Endothelial cell of umbilical vein (primary cell): ENCODE data around the gene SDHAF2. TPM values are rescaled to one million over a fixed set of nuclear protein-coding genes. Genes with fewer than 3 reads are reported as not detected.

ENCODE experiments used
- BruUV-seq: library from RNA; stranded (reverse); fragments of 400-500 nt; replicated peaks from 2 replicates; lab custom pipeline; 2021; lab: Mats Ljungman, UMichigan
- CTCF ChIA-PET: fragments of 300-600, 350-600 bp; sonication (Branson Sonifier 250); formaldehyde crosslinking; loops from one replicate; lab custom pipeline; 2021; ENCODE audit warnings: antibody characterized with exemption, inconsistent platforms; lab: Charles Lee
- POLR2A ChIA-PET: fragments of 300-600, 350-600 bp; sonication (Branson Sonifier 250); formaldehyde crosslinking; loops from one replicate; lab custom pipeline; 2021; ENCODE audit warnings: antibody characterized with exemption, inconsistent platforms; lab: Charles Lee
- DNase-seq: peaks from one replicate; pipeline ENCODE4 v3.0.0-alpha.2; 2011; ENCODE audit warnings: low read depth, low spot score
- FAIRE-seq: peaks from 2 replicates; lab custom pipeline; 2011; peaks lifted over from hg19 to GRCh38; lab: Jason Lieb, UNC
- H2AFZ ChIP-seq: 2 replicates; pipeline ENCODE4 v1.6.0; 2012; ENCODE audit warnings: low read depth, low read length, control low read depth, inconsistent platforms
- H3K27ac ChIP-seq: 2 replicates; pipeline ENCODE4 v1.5.1; 2011; ENCODE audit warnings: low read depth, mild to moderate bottlenecking, control low read depth, low read length, moderate library complexity; ENCODE audit not compliant: insufficient read depth
- H3K27me3 ChIP-seq, 2 experiments: 2 replicates each; pipeline versions ENCODE4 v1.6.0 to v1.6.1; 2011; ENCODE audit warnings: low read length in 2 of 2, mixed read lengths in 1 of 2; ENCODE audit not compliant: control insufficient read depth in 2 of 2, insufficient read depth in 2 of 2
- H3K36me3 ChIP-seq, 2 experiments: 2 replicates in 1 of 2; 3 replicates in 1 of 2; pipeline ENCODE4 v1.5.1; 2011; ENCODE audit warnings: low read length in 2 of 2, mild to moderate bottlenecking in 1 of 2, moderate library complexity in 1 of 2; ENCODE audit not compliant: control insufficient read depth in 2 of 2, insufficient read depth in 2 of 2; ENCODE audit errors: extremely low read depth in 1 of 2
- H3K4me1 ChIP-seq: 3 replicates; pipeline ENCODE4 v1.5.1; 2011; ENCODE audit warnings: mild to moderate bottlenecking, low read length; ENCODE audit not compliant: control insufficient read depth, insufficient read depth; ENCODE audit errors: extremely low read depth
- H3K4me2 ChIP-seq: 2 replicates; pipeline ENCODE4 v1.6.1; 2011; ENCODE audit warnings: low read length, control low read depth, mixed read lengths; ENCODE audit not compliant: insufficient read depth
- H3K4me3 ChIP-seq, 3 experiments: fragments of 200-600 bp in 1 of 3; sonication (generic), shearing (Covaris generic) in 1 of 3; replicated peaks in 1 of 3; 2 replicates each; pipeline ENCODE4 v1.5.1; 2011 to 2016; ENCODE audit warnings: control low read depth in 3 of 3, low read length in 3 of 3, mild to moderate bottlenecking in 2 of 3, inconsistent platforms in 1 of 3, low read depth in 1 of 3, moderate library complexity in 1 of 3; ENCODE audit not compliant: insufficient read depth in 1 of 3
- H3K79me2 ChIP-seq: 2 replicates; pipeline ENCODE4 v1.6.0; 2012; ENCODE audit warnings: low read length, inconsistent platforms; ENCODE audit not compliant: control insufficient read depth, insufficient read depth
- H3K9ac ChIP-seq: replicated peaks from 2 replicates; pipeline ENCODE3; 2011; ENCODE audit warnings: low read length, control low read depth; ENCODE audit not compliant: insufficient read depth; ENCODE audit errors: extremely low read depth
- H3K9me1 ChIP-seq: replicated peaks from 3 replicates; pipeline ENCODE4 v1.6.0; 2011; ENCODE audit warnings: mild to moderate bottlenecking, low read length; ENCODE audit not compliant: control insufficient read depth, insufficient read depth; ENCODE audit errors: extremely low read depth
- H3K9me3 ChIP-seq: replicated peaks from 2 replicates; pipeline ENCODE4 v1.5.1; 2012; ENCODE audit warnings: low read length, inconsistent platforms; ENCODE audit not compliant: control insufficient read depth, insufficient read depth
- H4K20me1 ChIP-seq: replicated peaks from 2 replicates; pipeline ENCODE3; 2011; ENCODE audit warnings: mild to moderate bottlenecking, low read length; ENCODE audit not compliant: control insufficient read depth, insufficient read depth; ENCODE audit errors: extremely low read depth
- CTCF ChIP-seq, 2 donors: IDR thresholded peaks; 1 replicate in 1 of 2; 2 replicates in 1 of 2; pipeline ENCODE4 v1.5.1; 2011; ENCODE audit warnings: low read length in 2 of 2, mild to moderate bottlenecking in 2 of 2, moderate library complexity in 2 of 2, control low read depth in 1 of 2, inconsistent platforms in 1 of 2, low read depth in 1 of 2; ENCODE audit not compliant: insufficient read depth in 1 of 2; ENCODE audit errors: extremely low read depth in 1 of 2
- EZH2 ChIP-seq: IDR thresholded peaks from 2 replicates; pipeline ENCODE4 v1.6.1; 2012; ENCODE audit warnings: borderline replicate concordance, low read depth, mild to moderate bottlenecking, moderate library complexity, low read length, inconsistent platforms; ENCODE audit not compliant: severe bottlenecking
- FOS ChIP-seq: IDR thresholded peaks from 2 replicates; pipeline ENCODE4 v1.6.1; 2011; ENCODE audit warnings: mild to moderate bottlenecking, low read length, moderate library complexity, borderline replicate concordance; ENCODE audit not compliant: insufficient read depth
- GATA2 ChIP-seq: IDR thresholded peaks from 2 replicates; pipeline ENCODE4 v1.7.0; 2011; ENCODE audit warnings: low read depth, mild to moderate bottlenecking, moderate library complexity, mixed read lengths, low read length; ENCODE audit not compliant: insufficient read length, insufficient read depth
- JUN ChIP-seq: IDR thresholded peaks from 2 replicates; pipeline ENCODE4 v1.6.1; 2011; ENCODE audit warnings: borderline replicate concordance, low read depth; ENCODE audit not compliant: insufficient read length, insufficient read depth
- MAX ChIP-seq: IDR thresholded peaks from 2 replicates; pipeline ENCODE4 v1.6.1; 2011; ENCODE audit not compliant: insufficient read depth, insufficient read length
- MYC ChIP-seq: IDR thresholded peaks from one replicate; pipeline ENCODE4 v1.6.1; 2011; ENCODE audit warnings: mild to moderate bottlenecking, low read depth, low read length
- POLR2A ChIP-seq: IDR thresholded peaks from 2 replicates; pipeline ENCODE4 v1.6.1; 2012; ENCODE audit warnings: low read depth, mild to moderate bottlenecking, control low read depth, low read length
- POLR2AphosphoS5 ChIP-seq: IDR thresholded peaks from 2 replicates; pipeline ENCODE4 v1.6.1; 2012; ENCODE audit warnings: low read depth, mild to moderate bottlenecking, control low read depth, low read length, moderate library complexity; ENCODE audit not compliant: insufficient read depth
- dilution Hi-C: fragments of 300-500 bp; cut with MboI; formaldehyde crosslinking; loops from one replicate; pipeline ENCODE4 v1.15.0; 2019; ENCODE audit warnings: low sequenced_read_pairs; ENCODE audit not compliant: extremely low pct_ligation_motif_present
- intact Hi-C: fragments of 100-400 bp; cut with micrococcal nuclease; formaldehyde crosslinking; loops from one replicate; pipeline ENCODE4 v1.10.0; 2022
- polyA plus RNA-seq, 4 experiments: library from polyadenylated mRNA; depleted of rRNA in 3 of 4; stranded (reverse) in 3 of 4; unstranded in 1 of 4; fragments of >200 nt; gene quantifications; 2 replicates each; pipeline versions ENCODE4 v1.2.1 to v1.2.3, GENCODE V29; 2011 to 2012; ENCODE audit warnings: missing spikeins in 1 of 4
- total RNA-seq: library from RNA; stranded (reverse); gene quantifications from 2 replicates; pipeline ENCODE4 v1.2.3, GENCODE V29; 2021

SDHAF2 gene
- total and polyA plus RNA-seq, 2 donors (not counting 3 experiments of a cell fraction or from before 2014, with no cell fraction given), result 44.5 to 128 TPM

GRCh38 chr11:61476371-61476770 lies 46.4 kb downstream of the SDHAF2 start:
- FAIRE-seq (no peak), DNase-seq (no peak)
- H3K9ac ChIP-seq, result no peak overlapping the region
- no peaks in the 10 kb centered on the region for H3K79me2 ChIP-seq
- H3K9me1 ChIP-seq, result no peaks in the 10 kb centered on the region
- H3K36me3 ChIP-seq, result no peaks in the 10 kb centered on the region
- BruUV-seq, result no TSS peak
- ChIA-PET CTCF (interaction anchor here (1.2 to 11.5 kb wide), 7 partner anchors 9 to 160 kb away, joined by 3 to 221 read pairs (median 11); no protein-coding TSS in a partner anchor), POLR2A (no interaction called here)
- H3K4me2 ChIP-seq, result no peak overlapping the region
- TF ChIP-seq MYC (no peak), POLR2AphosphoS5 (no peak), GATA2 (no peak), EZH2 (no peak), MAX (no peak)
- H3K4me3 ChIP-seq, result no peak overlapping the region
- no peaks in the 10 kb centered on the region for H3K27me3 ChIP-seq
- H3K27ac ChIP-seq, result no peak overlapping the region
- dilution Hi-C loops (no loop called here), intact Hi-C loops (no loop called here)
- no peaks in the 10 kb centered on the region for H3K9me3 ChIP-seq
- no peak overlapping the region for H2AFZ ChIP-seq
- H4K20me1 ChIP-seq, result no peaks in the 10 kb centered on the region
- H3K4me1 ChIP-seq, result no peaks in the 10 kb centered on the region

GRCh38 chr11:61477126-61477525 lies 47.2 kb downstream of the SDHAF2 start:
- Histone ChIP-seq H3K36me3 (no peaks in the 10 kb centered on the region), H2AFZ (no peak overlapping the region), H3K4me2 (no peak overlapping the region), H3K27me3 (no peaks in the 10 kb centered on the region), H3K4me3 (no peak overlapping the region), H4K20me1 (no peaks in the 10 kb centered on the region), H3K4me1 (no peaks in the 10 kb centered on the region), H3K9me3 (no peaks in the 10 kb centered on the region), H3K9me1 (no peaks in the 10 kb centered on the region), H3K79me2 (no peaks in the 10 kb centered on the region), H3K27ac (no peak overlapping the region), H3K9ac (no peak overlapping the region)
- DNase-seq (no peak), FAIRE-seq (no peak)
- intact Hi-C loops (loop anchor here (1.0 kb wide), 3 partner anchors 40 to 161 kb away; no protein-coding TSS in a partner anchor), dilution Hi-C loops (no loop called here)
- BruUV-seq, result no TSS peak
- no peak for TF ChIP-seq GATA2
- TF ChIP-seq JUN, result no peak
- TF ChIP-seq POLR2A, result no peak
- TF ChIP-seq POLR2AphosphoS5, result no peak
- TF ChIP-seq MYC, result no peak
- TF ChIP-seq MAX, result no peak
- no peak for TF ChIP-seq FOS
- no peak for TF ChIP-seq EZH2
- TF ChIP-seq CTCF (IDR thresholded peaks at IDR 0.05; ENCODE audit: extremely low read depth in 1 of 2, insufficient read depth in 1 of 2, low read depth in 1 of 2, low read length in 2 of 2), result no peak
- ChIA-PET CTCF (interaction anchor here (0.6 to 11.5 kb wide), 16 partner anchors 9 to 257 kb away, joined by 3 to 221 read pairs (median 4); no protein-coding TSS in a partner anchor), POLR2A (no interaction called here)
